HPDE6-E6E7 (cell line): ENCODE results near the gene TPP1.

Experiments used
- DNase-seq: peaks from one replicate; pipeline ENCODE4 v3.0.0; 2011; ENCODE audit warnings: missing footprints; ENCODE audit errors: extremely low spot score

Gene TPP1

GRCh38 chr11:6646918-6647679 lies 27.9 kb upstream of the TPP1 start:
- DNase-seq = no peak

DNA sequence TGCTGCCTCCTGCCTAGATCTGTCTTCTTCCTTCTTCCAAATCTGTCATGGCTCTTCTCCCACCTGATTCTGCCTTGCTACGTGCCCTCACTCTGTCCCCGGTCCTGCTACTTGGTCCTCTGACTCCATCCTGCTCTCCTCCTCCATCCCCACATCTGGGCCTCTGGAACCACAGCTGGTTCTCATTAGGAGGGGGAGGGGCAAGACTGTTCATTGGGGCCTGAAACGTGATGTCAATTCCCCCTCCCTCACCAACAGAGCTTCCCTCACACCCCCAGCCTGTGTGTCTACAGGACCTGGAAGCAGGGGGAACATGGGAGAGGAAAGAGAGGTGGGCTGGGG lies 27.3 kb upstream of the TPP1 start:
- no peak for DNase-seq

DNA sequence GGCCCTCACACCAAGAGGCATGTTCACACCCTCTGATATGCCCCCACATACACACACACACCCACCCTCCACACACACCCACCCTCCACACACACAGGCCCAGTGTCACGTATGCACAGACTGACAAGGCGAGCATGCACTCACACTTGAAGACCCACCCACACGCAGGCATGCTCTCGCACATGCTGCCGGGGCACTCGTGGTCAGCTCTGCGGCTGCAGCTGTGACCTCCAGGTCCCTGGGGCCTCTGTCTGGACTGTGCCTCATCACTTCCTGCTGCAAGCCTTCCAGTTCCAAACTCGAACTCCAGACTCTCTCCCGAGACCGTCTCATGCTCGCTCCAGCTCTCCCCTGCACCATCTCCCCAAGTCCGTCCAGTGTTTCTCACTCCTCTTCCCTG lies 26.8 kb upstream of the TPP1 start:
- no peak for DNase-seq

DNA sequence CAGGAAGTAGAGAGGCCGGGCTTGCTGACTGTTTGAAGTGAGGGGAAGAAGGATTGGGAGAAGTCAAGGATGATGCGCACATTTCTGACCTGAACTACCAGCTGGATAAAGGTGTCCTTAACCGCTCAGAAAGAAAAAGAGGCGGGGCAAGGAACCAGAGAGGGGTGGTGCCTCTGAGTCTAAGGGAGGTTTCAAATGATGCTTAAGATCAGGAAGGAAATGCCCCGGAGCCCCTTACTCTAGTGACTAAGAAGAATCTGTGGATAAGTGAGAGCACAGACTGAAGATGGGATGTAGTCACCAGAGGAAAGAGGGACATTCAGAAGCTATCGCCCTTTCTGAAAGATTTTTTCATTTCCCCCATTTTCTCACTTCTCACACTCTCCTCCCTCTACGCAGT lies 23.7 kb upstream of the TPP1 start:
- DNase-seq = no peak

DNA sequence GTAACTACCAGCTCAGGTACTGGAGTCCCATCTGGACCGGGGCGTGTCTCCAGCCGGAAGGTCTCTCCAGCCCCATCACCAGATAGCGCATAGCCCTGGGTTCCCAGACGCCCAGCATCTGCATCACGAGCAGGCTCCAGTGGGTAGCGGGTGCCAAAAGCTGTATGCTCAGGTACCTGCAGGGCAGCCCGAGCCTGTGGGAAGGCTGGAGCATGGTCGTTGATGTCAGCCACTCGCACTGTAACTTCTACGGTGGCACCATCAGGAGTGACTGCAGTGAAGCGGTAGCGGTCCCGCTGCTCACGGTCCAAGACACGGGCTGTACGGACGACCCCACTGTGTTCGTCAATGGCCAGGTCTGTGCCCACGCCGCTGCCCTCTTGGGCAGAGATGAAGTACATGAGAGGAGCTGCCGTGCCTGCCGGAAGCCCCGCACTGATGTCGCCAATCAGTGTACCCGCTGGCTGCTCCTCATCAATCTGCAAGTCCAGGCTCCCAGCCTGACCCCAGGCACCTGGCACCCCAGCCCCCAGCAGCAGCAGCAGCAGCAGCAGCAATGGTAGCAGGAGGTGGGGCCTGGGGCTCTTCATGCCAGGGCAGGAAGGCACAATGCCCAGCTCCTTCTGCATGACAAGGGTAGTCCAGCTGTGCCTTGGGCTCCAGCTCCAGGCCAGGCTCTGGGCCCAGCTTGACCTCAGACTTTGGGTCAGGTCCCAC lies 21.9 kb upstream of the TPP1 start:
- no peak for DNase-seq

- no peak for DNase-seq
Measured at GRCh38 chr11:6640036-6640984, 21.1 kb upstream of the TPP1 start.

DNA sequence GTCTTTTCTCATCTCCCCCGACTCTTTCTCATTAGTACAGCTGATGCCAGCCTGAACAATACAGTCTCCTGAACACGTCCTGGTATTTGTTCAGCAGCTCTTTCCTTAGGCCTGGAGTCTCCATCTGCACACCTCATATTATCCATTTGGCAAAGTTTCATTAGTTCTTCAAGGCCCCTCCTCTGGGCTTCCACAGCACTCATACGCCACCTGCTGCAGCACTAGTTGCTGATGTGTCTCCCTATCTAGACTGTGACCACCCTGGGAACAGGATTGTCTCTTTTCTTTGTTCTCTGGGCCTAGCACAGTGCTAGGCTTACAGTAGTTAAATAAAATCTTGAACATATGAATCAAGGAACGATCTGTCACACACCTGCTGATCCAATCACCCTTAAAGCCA lies 19.2 kb upstream of the TPP1 start:
- no peak for DNase-seq

GRCh38 chr11:6637871-6638270 lies 18.6 kb upstream of the TPP1 start:
- no peak for DNase-seq

- DNase-seq = no peak
Measured at GRCh38 chr11:6636480-6636879, 17.3 kb upstream of the TPP1 start.

DNA sequence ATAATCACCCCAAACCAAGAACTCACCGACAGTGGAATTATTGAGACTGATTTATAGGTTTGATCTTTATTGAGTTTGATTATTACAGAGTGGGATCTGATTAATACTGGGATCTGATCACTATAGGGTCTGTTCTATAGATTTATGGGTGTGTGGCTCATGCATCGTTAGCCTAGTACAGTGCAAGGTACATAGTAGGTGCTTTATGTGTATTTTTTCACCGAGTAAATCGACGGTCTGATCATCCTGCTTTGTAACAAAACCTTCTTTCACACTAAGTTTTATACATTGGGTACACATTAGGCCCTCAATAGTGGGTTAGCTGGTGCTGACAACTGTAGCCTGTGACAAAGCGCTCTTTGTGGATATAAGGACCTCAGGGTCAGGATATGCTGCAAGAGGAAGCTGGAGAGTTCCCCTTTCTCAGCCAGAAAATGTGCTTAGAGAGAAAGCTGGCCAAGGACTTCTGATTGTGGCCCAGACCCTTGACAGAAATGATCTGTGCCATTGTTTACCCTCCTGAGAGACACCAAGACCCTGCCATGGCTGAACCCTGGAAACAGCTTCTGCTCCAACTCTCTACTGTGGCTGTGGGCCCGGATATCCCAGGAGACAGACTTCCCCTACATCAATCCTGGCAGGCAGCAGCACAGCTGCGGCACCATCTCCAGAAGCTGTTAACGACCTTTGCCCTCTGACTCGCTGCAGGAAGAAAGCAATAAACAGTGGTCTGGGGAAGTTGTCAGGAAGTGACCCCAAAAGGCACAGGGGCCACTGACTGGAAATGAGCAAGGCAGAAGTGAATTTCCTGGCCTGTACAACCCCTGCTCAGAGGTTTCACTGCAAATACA lies 16.1 kb upstream of the TPP1 start:
- no peak for DNase-seq

GRCh38 chr11:6634534-6634933 lies 15.3 kb upstream of the TPP1 start:
- no peak for DNase-seq

DNA sequence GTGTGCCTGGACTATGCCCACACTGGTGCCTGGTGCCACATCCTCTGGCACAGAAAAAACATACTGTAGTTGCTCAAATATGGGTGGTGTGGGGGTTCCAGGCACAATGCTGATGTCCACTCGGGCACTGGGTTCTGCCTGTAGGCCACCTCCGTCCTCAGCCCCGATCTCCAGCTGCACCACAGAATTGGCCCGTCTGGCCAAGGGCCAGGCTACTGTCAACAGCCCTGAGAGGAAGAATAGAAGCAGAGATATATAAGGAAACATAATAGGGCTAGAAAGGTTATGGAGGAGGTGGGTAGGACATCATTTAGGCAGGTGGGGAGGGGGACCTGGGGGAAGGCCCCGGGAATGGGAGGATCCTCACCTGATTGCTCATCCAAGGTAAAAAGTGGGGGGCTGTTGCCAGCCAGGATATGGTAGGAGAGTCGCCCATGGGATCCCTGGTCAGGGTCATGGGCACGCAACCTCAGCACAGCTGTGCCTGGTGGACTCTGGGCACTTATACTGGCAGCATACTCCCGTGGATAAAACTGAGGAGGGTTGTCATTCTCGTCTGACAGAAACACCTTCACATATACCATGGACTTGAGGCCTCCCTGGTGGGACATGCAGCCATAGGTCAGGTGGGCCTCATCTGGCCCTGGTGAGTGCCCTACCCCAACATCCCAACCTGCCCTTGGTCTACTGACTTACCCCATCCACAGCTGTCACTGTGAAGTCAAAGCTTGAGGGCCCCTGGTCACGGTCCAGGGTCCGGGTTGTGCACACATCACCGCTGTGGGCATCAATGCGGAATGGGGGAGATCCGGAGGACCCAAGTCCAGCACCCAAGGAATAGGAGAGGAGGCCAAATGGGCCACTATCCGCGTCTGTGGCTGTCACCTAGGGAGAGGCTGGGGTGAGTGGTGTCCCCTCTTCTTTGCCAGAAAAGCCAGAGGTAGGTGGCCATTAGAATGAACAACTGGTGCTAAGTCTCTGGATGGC lies 14.5 kb upstream of the TPP1 start:
- no peak for DNase-seq

DNA sequence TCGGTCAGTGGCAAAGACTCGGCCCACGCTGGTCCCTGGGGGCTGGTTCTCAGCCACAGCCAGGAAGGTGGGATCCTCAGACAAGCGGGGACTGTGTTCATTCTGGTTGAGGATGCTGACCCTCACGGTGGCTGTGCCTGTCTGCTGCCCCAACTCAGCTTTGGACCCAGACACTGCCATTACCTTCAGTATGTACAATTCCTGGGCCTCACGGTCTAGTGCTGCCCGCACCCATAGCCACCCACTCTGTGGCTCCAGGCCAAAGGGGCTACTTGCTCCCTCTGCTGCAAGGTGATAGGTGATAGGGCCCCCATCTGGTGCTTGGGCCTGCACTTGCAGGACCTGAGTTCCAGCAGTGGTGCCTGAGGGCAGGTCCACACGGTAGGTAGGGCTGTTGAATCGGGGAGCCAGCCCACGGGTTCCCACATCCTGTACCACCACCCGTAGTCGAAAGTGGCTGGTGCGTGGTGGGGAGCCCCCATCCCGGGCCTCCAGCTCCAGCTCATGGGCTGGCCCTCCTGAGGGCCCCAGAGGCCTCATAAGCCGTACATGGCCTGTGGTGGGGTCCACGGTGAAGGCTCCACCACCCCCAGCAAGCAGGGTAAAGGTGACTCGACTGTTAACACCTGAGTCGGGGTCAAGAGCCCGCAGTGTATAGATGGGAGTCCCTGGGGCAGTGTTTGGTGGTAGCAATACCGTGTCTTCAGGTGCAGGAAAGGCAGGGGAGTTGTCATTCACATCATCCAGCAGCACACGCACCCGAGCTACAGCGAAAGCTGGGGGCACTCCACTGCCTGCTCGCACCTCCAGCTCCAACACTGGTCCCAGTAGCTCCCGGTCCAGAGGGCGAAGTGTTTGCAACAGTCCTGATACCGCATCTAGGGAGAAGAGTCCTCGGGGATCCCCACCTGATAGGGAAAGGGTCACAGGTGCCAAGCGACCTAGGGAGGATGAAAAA lies 13.2 kb upstream of the TPP1 start:
- DNase-seq = no peak

- no peak for DNase-seq
Measured at GRCh38 chr11:6631361-6631890, 12.2 kb upstream of the TPP1 start.

- no peak for DNase-seq
Measured at GRCh38 chr11:6630632-6631291, 11.5 kb upstream of the TPP1 start.

GRCh38 chr11:6629892-6630631 lies 10.8 kb upstream of the TPP1 start:
- DNase-seq = no peak

GRCh38 chr11:6629573-6629891 lies 10.3 kb upstream of the TPP1 start:
- no peak for DNase-seq

- DNase-seq = no peak
Measured at GRCh38 chr11:6628526-6628925, 9.3 kb upstream of the TPP1 start.
